Activated CD8-positive, alpha-beta memory T cell treated with anti-CD3 and anti-CD28 coated beads, Interleukin-2, amount 50 U/mL, for 1 hour (primary cell): ENCODE measurements around the gene GPR17.

Experiments
- DNase-seq: peaks from one replicate; pipeline ENCODE4 v3.0.0-alpha.2; 2020; ENCODE audit errors: extremely low read depth

The GPR17 gene

GRCh38 chr2:127614246-127614645, 31.7 kb upstream of the GPR17 start:
- no peak for DNase-seq

DNA sequence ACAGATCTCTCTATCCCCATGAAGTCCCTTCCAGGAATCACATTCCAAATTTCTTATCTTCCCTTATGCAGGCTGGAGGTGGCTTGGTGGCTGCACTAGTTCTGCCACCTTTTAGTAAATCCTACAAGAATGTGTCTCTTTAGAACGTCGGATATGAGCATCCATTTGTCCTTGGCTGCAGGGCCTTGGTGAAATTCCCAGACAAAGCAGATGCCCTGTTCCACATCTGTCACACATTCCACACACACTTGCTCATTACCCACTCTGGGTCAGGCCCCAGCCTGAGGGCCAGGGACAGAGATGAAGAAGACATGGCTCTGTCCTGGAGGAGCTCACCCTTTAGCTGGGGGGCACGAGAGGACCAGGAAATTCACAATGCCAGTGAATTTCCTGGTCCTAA, 31.2 kb upstream of the GPR17 start:
- DNase-seq, result no peak

- DNase-seq, result no peak
Observed at GRCh38 chr2:127615511-127616166, 30.3 kb upstream of the GPR17 start.

GRCh38 chr2:127618551-127619202, 27.3 kb upstream of the GPR17 start:
- DNase-seq, result no peak

DNA sequence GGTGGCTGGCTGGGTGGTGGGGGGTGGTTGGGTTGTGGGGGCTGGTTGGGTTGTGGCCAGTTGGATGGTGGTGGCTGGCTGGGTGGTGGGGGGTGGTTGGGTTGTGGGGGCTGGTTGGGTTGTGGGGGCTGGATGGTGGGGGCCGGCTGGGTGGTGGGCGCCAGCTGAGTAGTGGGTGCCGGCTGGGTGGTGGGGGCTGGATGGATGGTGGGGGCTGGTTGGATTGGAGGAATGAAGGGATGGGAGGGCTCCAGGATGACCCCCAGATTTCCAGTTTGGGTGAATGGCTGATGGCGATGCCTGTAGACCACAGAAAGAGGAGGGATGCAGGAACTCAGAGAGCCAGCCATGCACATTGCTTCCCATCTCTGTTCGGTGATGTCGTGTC, 26.8 kb upstream of the GPR17 start:
- DNase-seq, result no peak

- DNase-seq, result no peak
Observed at GRCh38 chr2:127619877-127620705, 25.9 kb upstream of the GPR17 start.

DNA sequence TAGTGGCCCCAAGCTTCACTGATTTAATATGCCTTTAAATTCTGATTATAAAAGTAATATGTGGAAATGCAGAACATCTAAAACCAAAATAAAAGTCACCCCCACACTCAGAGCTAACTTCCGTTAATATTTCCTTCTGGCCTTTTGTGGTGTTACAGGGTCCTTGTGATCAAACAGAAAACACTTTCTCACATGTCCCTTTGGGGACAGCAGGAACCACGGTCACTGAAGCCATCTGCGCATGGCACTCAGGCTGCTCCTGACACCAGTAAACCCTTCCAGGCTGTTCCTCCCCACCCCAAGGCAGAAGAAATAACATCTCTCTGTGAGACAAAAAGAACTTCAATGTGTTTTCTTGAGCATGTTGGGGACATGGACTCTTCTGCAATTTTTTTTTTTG, 25.1 kb upstream of the GPR17 start:
- no peak for DNase-seq

DNA sequence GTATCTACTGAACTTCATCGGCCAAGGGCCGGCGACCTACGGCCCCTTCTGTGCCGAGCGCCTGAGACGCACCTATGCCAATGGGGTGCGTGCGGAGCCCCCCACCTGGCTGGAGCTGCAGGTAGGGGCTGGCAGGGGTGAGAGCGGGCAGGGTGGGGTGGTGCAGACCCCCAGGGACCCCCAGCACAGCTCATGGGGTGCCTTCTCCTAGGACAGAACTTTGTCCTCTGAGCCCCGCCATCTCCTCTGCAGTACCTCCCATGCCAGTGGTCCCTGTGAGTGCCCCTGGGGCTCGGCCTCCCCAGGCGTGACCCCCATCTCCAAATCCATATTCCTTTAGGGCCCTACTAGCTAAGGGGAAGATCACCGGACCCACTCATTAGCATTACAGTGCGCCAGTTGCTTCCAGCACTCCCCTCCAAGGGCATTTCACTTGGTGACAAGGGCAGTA, 23.9 kb upstream of the GPR17 start:
- no peak for DNase-seq

DNA sequence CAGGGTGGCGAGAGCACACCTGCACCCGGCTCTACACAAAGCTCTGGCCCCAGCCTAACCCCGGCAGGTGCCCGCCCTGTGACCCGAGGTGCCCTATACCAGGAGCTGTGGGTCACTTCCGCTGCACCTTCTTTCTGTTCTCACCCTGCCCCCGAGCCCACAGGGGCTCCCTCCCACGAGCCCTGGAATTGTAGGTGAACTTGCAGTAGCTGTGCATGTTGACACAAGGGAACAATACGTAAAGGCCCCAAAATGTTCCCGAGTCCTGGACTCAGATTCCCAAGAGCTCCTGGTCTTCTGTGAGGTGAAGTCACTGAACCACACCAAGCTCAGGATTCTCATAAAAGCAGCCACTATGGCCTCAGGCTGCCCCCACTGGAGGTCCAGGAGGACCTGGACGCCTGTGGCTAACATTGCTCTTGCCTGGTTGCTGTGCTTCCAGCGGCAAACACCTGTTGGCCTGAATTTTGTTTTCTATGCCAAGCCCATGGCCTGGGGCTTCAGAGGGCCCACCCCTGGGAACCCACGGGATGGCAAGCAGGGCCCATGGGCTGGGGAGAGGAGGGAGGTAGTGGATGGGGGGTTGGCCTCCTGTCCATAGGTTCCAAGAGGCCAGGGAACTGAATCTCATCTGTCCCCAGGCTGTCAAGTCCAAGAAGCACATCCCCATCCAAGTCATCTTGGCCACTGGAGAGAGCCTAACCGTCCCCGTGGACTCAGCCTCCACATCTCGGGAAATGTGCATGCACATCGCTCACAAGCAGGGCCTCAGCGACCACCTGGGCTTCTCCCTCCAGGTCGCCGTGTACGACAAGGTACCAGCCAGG, 23.2 kb upstream of the GPR17 start:
- no peak for DNase-seq

DNA sequence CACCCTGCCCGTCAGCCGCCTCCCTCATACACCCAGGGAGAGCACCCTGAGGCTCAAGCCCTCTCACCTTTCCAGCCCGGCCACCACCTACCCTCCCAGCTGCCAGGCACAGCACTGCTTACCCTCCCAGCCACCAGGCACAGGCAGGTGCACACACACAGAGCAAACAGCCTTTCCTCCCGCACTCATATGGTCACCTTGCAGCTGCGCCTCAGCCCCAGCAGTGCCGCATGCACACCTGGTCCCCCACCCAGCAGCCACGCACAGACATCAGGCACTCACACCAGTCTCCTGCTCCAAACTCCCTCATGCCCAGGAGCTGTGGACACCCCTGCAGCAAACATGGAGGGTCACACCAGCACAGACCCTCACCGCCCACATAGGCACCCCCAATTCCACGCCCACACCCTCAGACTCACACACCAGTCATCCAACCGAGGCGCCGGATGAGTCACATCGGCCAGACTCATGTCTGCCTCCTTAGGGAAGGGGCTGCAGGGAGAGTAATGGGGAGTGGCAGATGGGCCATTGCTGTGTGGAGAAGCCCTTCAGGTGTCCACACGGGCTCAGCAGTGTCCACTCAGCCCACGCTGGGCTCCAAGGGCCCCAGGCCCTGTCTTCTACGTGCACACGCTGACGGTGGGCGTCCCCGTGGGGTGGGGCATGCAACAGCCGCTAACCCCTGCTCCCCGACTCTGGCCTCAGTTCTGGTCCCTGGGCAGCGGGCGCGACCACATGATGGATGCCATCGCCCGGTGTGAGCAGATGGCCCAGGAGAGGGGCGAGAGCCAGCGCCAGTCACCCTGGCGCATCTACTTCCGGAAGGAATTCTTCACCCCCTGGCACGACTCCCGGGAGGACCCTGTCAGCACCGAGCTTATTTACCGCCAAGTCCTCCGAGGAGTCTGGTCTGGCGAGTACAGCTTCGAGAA, 22.3 kb upstream of the GPR17 start:
- DNase-seq, result no peak

GRCh38 chr2:127624320-127624755, 21.6 kb upstream of the GPR17 start:
- no peak for DNase-seq

- DNase-seq, result no peak
Observed at GRCh38 chr2:127624756-127625571, 21.0 kb upstream of the GPR17 start.

GRCh38 chr2:127625572-127625951, 20.4 kb upstream of the GPR17 start:
- DNase-seq, result no peak

DNA sequence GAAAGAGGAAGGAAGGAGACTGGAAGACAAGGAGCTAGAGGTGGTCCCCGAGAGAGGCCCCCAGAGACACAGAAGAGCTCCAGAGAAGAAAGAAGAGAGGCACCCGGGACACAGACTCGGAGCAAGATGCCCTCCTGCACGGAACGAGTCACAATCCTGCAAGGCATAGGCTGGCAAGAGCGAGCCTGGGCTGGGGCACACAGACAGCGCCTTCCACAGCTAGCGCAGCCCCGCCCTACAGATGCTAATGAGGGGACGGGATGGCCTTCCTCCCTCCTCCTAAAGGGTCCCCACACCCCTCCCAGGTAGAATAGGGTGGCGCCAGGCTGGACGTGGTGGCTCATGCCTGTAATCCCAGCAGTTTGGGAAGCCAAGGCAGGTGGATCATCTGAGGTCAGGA, 19.8 kb upstream of the GPR17 start:
- DNase-seq, result no peak

- DNase-seq, result no peak
Observed at GRCh38 chr2:127626917-127627739, 18.8 kb upstream of the GPR17 start.

GRCh38 chr2:127627740-127628571, 18.0 kb upstream of the GPR17 start:
- DNase-seq, result no peak

GRCh38 chr2:127628767-127629614, 17.0 kb upstream of the GPR17 start:
- no peak for DNase-seq
